HepG2 (cell line): ENCODE results near the gene LRRC15. TPM values are rescaled to one million over a fixed set of nuclear protein-coding genes. Genes with fewer than 3 reads are reported as not detected.

Experiments
- AHDC1 ChIP-seq: sonication (generic); formaldehyde crosslinking; IDR thresholded peaks from 2 replicates; pipeline ENCODE4 v1.5.1; 2020; ENCODE audit warnings: mild to moderate bottlenecking, missing genetic modification reagents, borderline replicate concordance
- CERS6 ChIP-seq: sonication (generic); formaldehyde crosslinking; IDR thresholded peaks from 2 replicates; pipeline ENCODE4 v1.5.0; 2020; ENCODE audit warnings: missing genetic modification reagents
- CSRNP2 ChIP-seq: sonication (generic); formaldehyde crosslinking; conservative IDR thresholded peaks from 2 replicates; pipeline ENCODE4 v1.8.0; 2022; ENCODE audit warnings: low read depth, missing genetic modification reagents
- DPF2 ChIP-seq: sonication (generic); formaldehyde crosslinking; IDR thresholded peaks from 2 replicates; pipeline ENCODE4 v1.4.0; 2020; ENCODE audit warnings: mild to moderate bottlenecking, low read depth, missing genetic modification reagents, borderline replicate concordance
- GFI1 ChIP-seq: sonication (generic); formaldehyde crosslinking; IDR thresholded peaks from 2 replicates; pipeline ENCODE4 v1.5.0; 2020; ENCODE audit warnings: missing genetic modification reagents, mild to moderate bottlenecking, borderline replicate concordance
- HDAC1 ChIP-seq: sonication (generic); formaldehyde crosslinking; IDR thresholded peaks from 2 replicates; pipeline ENCODE4 v1.5.1; 2020; ENCODE audit warnings: mild to moderate bottlenecking, missing genetic modification reagents
- HNRNPL ChIP-seq: fragments of 200-400 bp; formaldehyde crosslinking; IDR thresholded peaks from 2 replicates; pipeline ENCODE4 v1.6.1; 2017; ENCODE audit warnings: mild to moderate bottlenecking, low read depth, low read length
- JUN ChIP-seq: sonication (generic); formaldehyde crosslinking; IDR thresholded peaks from 2 replicates; pipeline ENCODE4 v1.4.0; 2020; ENCODE audit warnings: mild to moderate bottlenecking, missing genetic modification reagents
- MBD4 ChIP-seq: IDR thresholded peaks from 2 replicates; pipeline ENCODE4 v1.6.1; 2012; ENCODE audit warnings: low read length, inconsistent platforms, borderline replicate concordance
- MEIS2 ChIP-seq: sonication (generic); formaldehyde crosslinking; IDR thresholded peaks from 2 replicates; pipeline ENCODE4 v1.9.0; 2021; ENCODE audit warnings: mild to moderate bottlenecking, missing genetic modification reagents
- PAXIP1 ChIP-seq: sonication (generic); formaldehyde crosslinking; conservative IDR thresholded peaks from 2 replicates; pipeline ENCODE4 v1.4.0; 2020; ENCODE audit warnings: mild to moderate bottlenecking, missing genetic modification reagents, moderate library complexity
- PHF8 ChIP-seq: sonication (generic); formaldehyde crosslinking; IDR thresholded peaks from 2 replicates; pipeline ENCODE4 v1.5.0; 2020; ENCODE audit warnings: missing genetic modification reagents
- SALL1 ChIP-seq: sonication (generic); formaldehyde crosslinking; IDR thresholded peaks from 2 replicates; pipeline ENCODE4 v1.8.0; 2022; ENCODE audit warnings: mild to moderate bottlenecking, missing genetic modification reagents
- ZMAT5 ChIP-seq: sonication (generic); formaldehyde crosslinking; IDR thresholded peaks from 2 replicates; pipeline ENCODE4 v1.5.0; 2020; ENCODE audit warnings: mild to moderate bottlenecking, low read depth, missing genetic modification reagents, borderline replicate concordance
- ZNF20 ChIP-seq: sonication (generic); formaldehyde crosslinking; IDR thresholded peaks from 2 replicates; pipeline ENCODE4 v1.4.0; 2020; ENCODE audit warnings: mild to moderate bottlenecking, moderate library complexity, missing genetic modification reagents
- ZNF879 ChIP-seq: sonication (generic); formaldehyde crosslinking; IDR thresholded peaks from 2 replicates; pipeline ENCODE4 v1.8.1; 2023; ENCODE audit warnings: missing genetic modification reagents
- polyA plus RNA-seq, 8 experiments: library from polyadenylated mRNA; depleted of rRNA in 3 of 8; stranded (reverse) in 7 of 8; unstranded in 1 of 8; fragments of >200 nt; fragmentation: Illumina TruSeq in 4 of 8; extraction: Trizol in 4 of 8; gene quantifications; 2 replicates each; pipeline versions ENCODE4 v1.2.1 to v1.2.3, GENCODE V29; 2011 to 2016; ENCODE audit warnings: low read depth in 4 of 8, missing spikeins in 1 of 8, mixed read lengths in 1 of 8; ENCODE audit not compliant: insufficient read depth in 1 of 8
- total RNA-seq, 5 experiments: library from RNA; depleted of rRNA; stranded (reverse); fragments of >200 nt; fragmentation: Illumina TruSeq; extraction: Trizol; gene quantifications; 2 replicates each; pipeline ENCODE4 v1.2.3, GENCODE V29; 2016; ENCODE audit warnings: low read depth in 1 of 5

Gene LRRC15
- total and polyA plus RNA-seq, 2 of the 13 experiments (the other 11 are each of a cell fraction or from before 2014, with no cell fraction given), result not detected

GRCh38 chr3:194351080-194351672, 18.4 kb downstream of the LRRC15 start, which contains the start of gene CPN2 (continued):
- TF ChIP-seq PHF8 (CRISPR knock-in tag) (peak; percentile 83), AHDC1 (no peak), ZMAT5 (CRISPR knock-in tag) (no peak), MBD4 (no peak), GFI1 (CRISPR knock-in tag) (peak; percentile 79; the same call in 1 of the 2 replicates), CERS6 (CRISPR knock-in tag) (no peak), ZNF879 (CRISPR knock-in tag) (no peak), SALL1 (CRISPR knock-in tag) (peak; percentile 79; the same call in 1 of the 2 replicates), CSRNP2 (CRISPR knock-in tag) (no peak), HDAC1 (peak; percentile 61), JUN (CRISPR knock-in tag) (no peak), HNRNPL (peak; percentile 12; the same call in 1 of the 2 replicates), DPF2 (0 out of 2 replicates have a peak, but pooled peaks have one; percentile 20), PAXIP1 (CRISPR knock-in tag) (peak; percentile 77), MEIS2 (peak; percentile 82; the same call in 1 of the 2 replicates), ZNF20 (no peak)
